Dedifferentiated amniotic fluid mesenchymal stem cell (primary cell): ENCODE data around the gene NSF.
"Not testable (repeated sequence)": the region's sequence is repeated elsewhere in the genome, so short reads cannot be mapped to it uniquely, and the experiment has no call there.

Experiments
- DNase-seq: peaks from one replicate; pipeline ENCODE4 v3.0.0-alpha.2; 2016; ENCODE audit errors: extremely low spot score

NSF gene

GRCh38 chr17:46756081-46756735 is 165.7 kb downstream of the NSF start:
- no peak for DNase-seq

- no peak for DNase-seq
These were observed 166.4 kb downstream of the NSF start for GRCh38 chr17:46756861-46757260.

- not testable (repeated sequence) for DNase-seq
These were observed 167.1 kb downstream of the NSF start for GRCh38 chr17:46757588-46757987.

DNA sequence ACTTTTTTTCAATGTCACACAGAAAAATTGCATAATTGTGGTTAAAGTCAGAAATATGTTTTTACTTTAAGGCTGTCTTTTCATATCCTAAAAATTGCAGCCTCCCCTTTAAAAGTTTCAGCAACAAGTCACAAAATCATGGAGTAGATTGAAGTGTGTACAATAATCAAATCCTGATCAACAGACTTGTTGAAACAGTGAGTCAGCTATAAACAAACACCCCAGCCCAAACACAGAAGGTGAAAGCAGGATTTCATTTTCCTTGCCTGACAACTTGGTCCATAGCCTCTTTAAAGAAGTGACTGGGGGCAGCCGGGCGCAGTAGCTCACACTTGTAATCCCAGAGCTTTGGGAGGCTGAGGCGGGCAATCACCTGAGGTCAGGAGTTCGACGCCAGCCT is 168.1 kb downstream of the NSF start:
- DNase-seq = no peak

DNA sequence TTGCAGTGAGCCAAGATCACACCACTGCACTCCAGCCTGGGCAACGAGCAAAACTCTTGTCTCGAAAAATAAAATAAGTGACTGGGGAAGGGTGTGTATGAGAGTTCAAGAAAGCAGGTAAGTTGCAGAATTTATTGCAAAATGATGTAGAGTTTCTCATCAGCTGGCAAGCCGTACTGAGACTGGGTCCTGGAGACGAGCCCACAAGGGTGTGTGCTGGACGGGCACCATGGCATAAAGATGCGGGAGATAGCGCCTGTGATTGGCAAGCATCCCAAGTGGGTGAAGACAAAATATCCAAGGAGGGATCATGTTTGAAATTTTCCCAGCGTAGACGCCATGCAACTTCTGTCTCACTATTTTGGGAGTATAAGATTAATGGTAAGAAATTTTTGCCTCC is 168.7 kb downstream of the NSF start:
- DNase-seq = no peak

GRCh38 chr17:46763416-46763815 is 172.9 kb downstream of the NSF start:
- no peak for DNase-seq

DNA sequence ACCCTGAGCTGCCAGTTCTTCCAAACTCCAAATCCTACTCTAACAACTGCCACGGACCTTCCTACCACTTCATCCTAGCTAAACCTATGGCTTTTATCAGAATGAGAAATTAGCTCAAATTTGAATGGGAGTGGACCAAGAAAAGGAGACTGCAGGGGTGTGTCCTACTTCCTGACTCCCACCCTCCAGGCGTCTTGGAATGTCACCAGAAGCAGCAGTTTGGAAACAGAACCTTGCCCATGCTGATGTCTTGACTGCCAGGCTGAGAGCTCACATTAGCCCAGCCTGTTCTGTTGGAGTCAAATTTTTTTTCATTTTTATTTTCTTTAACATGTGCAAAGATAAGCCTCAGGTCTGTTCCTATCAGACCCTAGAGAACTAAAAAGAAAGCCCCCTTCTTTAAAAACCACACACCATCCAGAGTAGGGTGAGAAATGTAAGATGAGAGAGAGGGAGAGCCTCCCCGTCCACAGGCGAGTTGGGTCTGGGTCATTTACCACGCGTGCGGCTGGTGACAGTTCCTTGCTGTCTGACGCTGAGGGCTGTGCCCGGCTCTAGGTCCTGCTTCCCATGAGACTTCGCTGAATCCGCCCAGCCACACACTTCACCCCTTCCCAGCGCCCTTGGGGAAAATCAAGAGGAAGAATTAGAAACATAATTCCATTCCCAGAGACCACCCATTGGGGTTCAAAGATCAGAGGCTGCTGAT is 173.7 kb downstream of the NSF start:
- no peak for DNase-seq

- DNase-seq = no peak
These were observed 174.4 kb downstream of the NSF start for GRCh38 chr17:46764709-46765401.

- DNase-seq = no peak
These were observed 175.0 kb downstream of the NSF start for GRCh38 chr17:46765453-46765852.

DNA sequence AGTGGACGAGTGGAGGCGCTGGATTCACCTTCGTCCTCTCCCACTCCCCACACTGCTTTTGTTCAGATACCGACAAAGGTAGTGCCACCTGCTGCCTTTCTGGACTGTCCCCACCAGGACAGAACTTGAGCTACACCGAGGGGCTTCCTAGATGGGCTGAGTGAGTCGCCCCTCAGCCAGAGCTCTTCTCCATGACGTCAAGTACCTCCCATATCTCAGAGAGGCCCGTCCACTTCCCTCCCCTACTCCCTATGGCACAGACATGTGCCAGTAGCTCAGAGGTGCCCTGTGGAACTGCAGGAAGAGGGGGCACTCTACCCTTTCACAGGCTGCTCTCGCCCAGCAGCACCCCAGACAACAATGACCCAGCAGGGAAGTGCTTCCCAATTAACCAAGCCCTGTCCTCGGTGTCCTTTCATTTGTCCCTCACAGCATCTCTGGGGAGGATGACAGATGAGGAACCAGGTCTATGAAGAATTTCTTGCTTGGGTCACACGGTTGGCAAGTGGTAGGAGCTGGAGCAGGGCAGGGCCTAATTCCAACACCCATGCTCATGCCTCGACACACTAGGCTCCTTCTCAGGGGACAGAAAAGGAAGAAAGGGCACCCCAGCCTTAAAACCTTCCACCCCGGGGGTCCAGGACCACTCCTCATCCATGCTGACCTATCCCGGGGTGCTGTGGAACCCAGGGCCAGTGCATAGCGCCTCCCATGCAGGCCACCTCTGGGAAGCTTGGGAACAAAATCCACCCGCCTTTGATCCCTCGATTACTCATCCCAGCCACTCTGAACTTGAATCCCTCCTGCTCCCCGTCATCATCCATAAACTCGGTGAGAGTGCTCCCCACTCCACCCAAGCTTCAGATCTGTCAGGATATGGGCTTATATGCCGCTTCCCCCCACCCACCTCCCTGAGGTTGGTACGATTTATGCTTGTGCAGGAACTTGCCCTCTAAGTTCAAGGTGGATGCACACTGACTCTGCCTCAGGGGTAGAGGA is 176.3 kb downstream of the NSF start:
- DNase-seq = no peak

- DNase-seq = no peak
These were observed 178.0 kb downstream of the NSF start for GRCh38 chr17:46768540-46768870.

- DNase-seq = not testable (repeated sequence)
These were observed 178.4 kb downstream of the NSF start for GRCh38 chr17:46768896-46769295.

- DNase-seq = no peak
These were observed 179.3 kb downstream of the NSF start for GRCh38 chr17:46769531-46770438.

GRCh38 chr17:46770439-46770817 is 180.0 kb downstream of the NSF start:
- no peak for DNase-seq

DNA sequence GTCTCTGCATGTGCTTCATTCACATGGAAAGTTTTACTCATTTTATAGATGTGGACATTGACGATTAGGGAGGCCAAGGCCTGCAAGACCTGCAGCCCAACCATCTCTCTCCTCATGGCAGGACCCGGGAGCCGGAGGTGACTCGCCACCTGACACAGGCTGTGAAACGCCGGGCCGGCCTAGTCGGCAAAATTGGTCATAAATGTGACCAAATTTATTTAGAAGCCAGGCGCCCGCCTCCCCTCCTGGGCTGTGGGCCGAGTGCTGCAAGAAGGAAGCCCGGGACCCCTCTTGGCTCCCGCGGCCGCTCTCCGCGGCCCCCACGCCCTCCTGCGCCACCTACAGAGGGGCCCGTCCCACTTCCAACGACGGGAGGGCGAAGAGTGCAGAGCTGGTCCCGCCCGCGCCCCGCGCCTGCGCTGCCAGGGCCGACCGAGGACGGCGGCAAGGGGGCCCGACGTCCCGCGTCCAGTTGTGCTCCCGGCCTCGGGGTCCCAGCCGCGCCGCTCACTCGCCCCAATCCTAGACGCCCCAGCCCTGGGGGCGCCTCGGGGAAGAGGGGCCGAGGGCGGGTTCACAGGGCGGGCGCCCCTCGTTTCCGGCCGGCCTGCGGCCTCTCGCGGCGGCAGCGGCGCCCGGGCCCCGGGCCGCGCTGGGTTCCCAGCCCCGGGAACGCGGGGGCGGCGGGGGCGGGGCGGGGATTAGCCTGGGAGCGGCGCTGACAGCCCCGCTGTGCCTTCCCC is 180.5 kb downstream of the NSF start:
- DNase-seq = no peak

- DNase-seq = no peak
These were observed 181.3 kb downstream of the NSF start for GRCh38 chr17:46771561-46772474.

DNA sequence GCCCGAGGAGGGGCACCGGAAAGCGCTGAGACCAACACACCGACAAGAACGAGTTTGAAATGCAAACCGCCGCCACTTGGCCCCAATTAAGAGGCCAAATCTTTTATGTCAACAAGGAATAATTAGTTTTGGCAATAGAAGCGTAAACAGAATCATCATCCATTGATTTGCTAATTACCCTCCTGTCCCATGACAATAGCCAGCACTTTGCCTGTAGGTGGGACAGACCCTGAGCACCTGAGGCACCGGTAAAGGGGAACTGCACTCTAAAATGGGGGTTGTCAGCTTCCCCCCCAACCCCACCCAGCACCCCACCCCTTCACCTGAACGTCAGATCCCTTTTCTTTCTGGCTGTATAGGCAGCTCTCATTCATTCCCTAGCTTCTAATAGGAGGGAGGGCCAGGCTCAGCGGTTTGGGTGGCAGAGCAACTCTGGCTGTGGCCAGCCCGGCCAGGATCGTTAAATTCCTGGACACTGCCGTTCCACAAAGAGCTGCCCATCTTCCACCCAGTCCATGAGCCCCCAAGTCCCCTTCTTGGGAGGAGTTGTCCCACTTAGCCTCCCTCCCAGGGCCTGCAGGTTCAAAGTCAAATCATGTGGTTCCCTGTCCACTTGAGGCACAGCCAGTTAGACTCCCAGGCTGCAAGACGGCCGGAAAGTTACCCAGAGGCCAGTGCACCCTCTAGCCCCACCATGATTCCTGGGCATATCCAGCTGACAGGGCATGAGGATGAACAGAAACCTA is 182.2 kb downstream of the NSF start:
- DNase-seq = no peak

DNA sequence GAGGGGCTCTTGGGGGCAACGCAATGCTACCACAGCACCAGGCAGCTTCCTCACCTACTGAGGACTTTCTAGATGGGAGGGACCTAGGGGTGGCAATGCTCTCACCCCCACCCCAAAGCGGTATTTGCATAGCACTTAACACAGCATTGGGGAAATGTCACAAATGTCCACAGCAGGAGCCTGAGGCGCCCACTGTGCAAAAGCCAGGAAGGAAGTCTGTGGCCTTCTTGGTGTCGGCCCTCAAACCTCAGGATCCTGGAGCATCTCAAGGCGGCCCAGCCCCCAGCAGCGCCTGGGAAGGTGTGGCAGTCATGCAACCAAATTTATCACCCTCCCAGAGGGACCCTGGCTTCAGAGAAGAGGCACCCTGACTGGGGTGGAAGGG is 182.7 kb downstream of the NSF start:
- DNase-seq = no peak
